Measurements from ENCODE around the gene OLFML1. TPM values are rescaled to one million over a fixed set of nuclear protein-coding genes. Genes with fewer than 3 reads are reported as not detected.

OLFML1 gene
- total RNA-seq, 6 experiments from 2014 or later: 2.2 to 5.5 (median 3.0) TPM

DNA sequence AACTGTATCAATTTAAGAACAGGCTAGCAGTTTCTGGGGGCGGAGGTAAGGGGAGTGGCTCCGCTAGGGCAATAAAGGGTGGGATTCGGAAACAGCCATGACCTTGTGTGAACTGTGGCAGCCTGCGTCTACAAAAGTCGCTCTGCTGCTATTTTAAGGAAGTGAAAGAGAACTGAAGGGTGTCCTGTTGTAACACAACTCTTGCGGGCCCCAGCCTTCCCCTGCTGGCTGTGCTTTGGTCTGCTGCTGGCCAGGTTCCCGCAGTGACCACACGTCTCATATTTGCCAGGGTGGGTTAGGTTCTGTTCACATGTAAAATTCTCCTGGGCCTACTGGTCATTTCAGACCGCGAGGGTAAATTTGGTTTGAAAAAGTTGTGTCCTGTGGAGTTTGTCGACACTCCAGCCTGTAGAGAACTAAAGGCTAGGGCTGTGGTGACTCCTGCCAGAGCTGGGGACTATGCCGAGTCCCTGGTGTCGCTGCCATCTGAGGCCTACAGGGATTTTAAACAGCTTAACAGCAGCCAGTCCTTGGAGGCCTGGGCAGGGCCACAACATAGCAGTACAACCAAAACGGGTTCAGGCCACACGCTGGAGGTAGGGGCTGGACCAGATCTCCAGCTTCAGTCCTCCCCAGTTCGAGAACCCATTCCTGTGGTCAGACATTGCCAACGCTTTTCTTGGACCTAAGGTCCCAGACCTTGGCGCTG lies 27.4 kb downstream of the OLFML1 start:
- intact Hi-C loops (cut with DNase I): loop anchor here in 1 of 2 donors (10.0 kb wide), 1 partner anchor 52 kb away; no protein-coding TSS in a partner anchor
- peak; percentile 1 to 31 (median 20) for ATAC-seq
- H3K27ac ChIP-seq: peak overlapping the region; percentile 80 to 92 (median 86)
- DNase-seq: peak; percentile 68 to 72 (median 72)
- no peaks in the 10 kb centered on the region for H3K27me3 ChIP-seq
- H3K4me3 ChIP-seq: peak overlapping the region; percentile 74 to 99 (median 92)
- H3K4me1 ChIP-seq: peaks cover 0 to 41% (median 18%) of the 10 kb centered on the region in 4 donors
- TF ChIP-seq, protein P1, sequence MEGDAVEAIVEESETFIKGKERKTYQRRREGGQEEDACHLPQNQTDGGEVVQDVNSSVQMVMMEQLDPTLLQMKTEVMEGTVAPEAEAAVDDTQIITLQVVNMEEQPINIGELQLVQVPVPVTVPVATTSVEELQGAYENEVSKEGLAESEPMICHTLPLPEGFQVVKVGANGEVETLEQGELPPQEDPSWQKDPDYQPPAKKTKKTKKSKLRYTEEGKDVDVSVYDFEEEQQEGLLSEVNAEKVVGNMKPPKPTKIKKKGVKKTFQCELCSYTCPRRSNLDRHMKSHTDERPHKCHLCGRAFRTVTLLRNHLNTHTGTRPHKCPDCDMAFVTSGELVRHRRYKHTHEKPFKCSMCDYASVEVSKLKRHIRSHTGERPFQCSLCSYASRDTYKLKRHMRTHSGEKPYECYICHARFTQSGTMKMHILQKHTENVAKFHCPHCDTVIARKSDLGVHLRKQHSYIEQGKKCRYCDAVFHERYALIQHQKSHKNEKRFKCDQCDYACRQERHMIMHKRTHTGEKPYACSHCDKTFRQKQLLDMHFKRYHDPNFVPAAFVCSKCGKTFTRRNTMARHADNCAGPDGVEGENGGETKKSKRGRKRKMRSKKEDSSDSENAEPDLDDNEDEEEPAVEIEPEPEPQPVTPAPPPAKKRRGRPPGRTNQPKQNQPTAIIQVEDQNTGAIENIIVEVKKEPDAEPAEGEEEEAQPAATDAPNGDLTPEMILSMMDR (IDR thresholded peaks at IDR 0.05): no peak
- TF ChIP-seq POLR2A (IDR thresholded peaks at IDR 0.05): peak; percentile 15
- no peaks in the 10 kb centered on the region for H3K9me3 ChIP-seq
- WGBS (ENCODE audit: insufficient coverage, low coverage, low lambda C conversion rate, missing lambda C conversion rate): 10% methylated on average over 12 of the region's 18 CpGs
- no peaks in the 10 kb centered on the region for H3K36me3 ChIP-seq

DNA sequence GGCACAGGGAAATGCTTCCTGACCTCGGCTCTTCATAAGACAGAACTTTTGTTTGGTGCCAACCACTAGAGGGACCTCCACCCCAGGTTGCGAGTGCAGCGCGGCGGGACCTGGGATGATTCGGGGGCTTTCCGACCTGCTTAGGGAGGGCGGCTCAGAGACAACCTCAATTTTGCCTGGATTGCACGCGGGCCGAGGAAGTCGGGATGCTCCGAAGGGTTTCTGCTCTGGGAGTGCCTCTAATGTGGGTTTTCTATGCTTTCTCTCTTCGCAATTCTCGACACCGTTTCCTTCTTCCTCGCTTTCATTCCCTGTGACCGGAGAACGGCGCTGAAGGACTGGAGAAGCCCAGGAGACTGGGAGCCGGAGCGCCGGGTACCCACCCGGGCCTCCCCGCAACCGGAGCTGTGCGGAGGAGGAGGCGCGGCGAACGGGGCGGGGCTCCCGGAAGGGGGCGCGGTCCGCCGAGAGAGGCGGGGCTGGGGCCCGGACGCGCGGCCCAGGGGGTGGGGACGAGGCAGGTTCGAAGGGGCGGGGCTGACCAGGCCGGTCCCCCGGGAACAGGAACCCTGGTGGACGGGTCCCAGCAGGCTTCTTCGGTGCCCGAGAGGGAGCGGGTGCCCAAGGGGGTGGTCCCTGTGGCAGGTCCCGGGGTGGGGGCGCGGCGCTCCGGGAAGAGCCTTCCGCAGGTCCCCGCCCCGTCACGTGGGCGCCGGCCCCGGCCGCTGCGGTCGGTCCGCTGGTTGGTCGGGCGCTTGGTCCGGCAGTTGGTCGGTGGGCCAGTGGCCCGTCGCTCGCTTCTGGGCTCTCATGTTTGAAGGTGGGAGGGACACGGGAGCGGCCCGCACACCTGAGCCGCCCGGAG lies 28.2 kb downstream of the OLFML1 start, which contains the start of gene PPFIBP2:
Gene PPFIBP2, plus strand, starts transcription at position 766 of the 865 bp plus-strand sequence. CDS start 35,477 bp downstream, outside the sequence.
- peak; percentile 92 for TF ChIP-seq POLR2A (IDR thresholded peaks at IDR 0.05)
- TF ChIP-seq, protein P1 (IDR thresholded peaks at IDR 0.05): peak; percentile 65 to 75 (median 70)
- H3K9me3 ChIP-seq: no peaks in the 10 kb centered on the region
- intact Hi-C loops (cut with DNase I): loop anchor here in 1 of 2 donors (10.0 kb wide), 1 partner anchor 51 kb away; no protein-coding TSS in a partner anchor
- peak within 1 kb of the TSS; percentile 74 to 99 (median 92) for H3K4me3 ChIP-seq
- DNase-seq (peak; percentile 95 to 98 (median 96)), ATAC-seq (peak; percentile 82 to 92 (median 86))
- H3K27ac ChIP-seq: peak within 1 kb of the TSS; percentile 80 to 92 (median 86)
- H3K4me1 ChIP-seq: peaks cover 0 to 41% (median 18%) of the 10 kb centered on the region in 4 donors
- WGBS (ENCODE audit: insufficient coverage, low coverage, low lambda C conversion rate, missing lambda C conversion rate): 0% methylated on average over 5 of the region's 79 CpGs
- H3K36me3 ChIP-seq: no peaks in the 10 kb centered on the region
- H3K27me3 ChIP-seq: no peaks in the 10 kb centered on the region

DNA sequence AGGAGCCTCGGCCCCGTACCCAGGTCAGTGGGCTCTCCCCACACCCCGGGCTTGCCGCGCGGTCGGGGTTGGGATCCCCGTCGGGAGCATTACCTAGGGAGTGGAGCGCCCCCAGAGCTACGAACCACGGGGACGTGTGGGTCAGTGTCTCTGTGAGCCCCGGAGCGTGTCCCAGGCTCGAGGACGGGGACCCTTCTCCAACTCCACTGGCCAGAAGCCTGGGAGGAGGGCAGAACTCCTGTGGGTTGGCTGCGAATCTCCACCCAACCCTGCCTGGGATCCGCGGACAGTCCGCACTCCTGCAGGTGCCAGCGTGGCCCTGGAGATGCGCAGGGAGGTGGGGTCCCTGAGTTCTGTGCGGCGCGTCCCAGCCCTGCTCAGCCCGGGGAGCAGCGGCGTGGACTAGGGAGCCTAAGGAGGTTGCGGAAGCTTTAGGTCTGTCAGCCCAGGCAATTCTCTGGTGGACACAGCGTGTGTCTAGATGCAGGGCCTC lies 28.8 kb downstream of the OLFML1 start:
- peak in 2 of 3 donors; percentile 62 to 66 for DNase-seq
- no peaks in the 10 kb centered on the region for H3K36me3 ChIP-seq
- H3K27ac ChIP-seq: peak overlapping the region; percentile 80 to 92 (median 86)

More for the DNA sequence above, 28.8 kb downstream of the OLFML1 start:
- 0% methylated on average over 5 of the region's 31 CpGs for WGBS (ENCODE audit: insufficient coverage, low coverage, low lambda C conversion rate, missing lambda C conversion rate)
- peak; percentile 29 for TF ChIP-seq POLR2A (IDR thresholded peaks at IDR 0.05)
- TF ChIP-seq, protein P1 (IDR thresholded peaks at IDR 0.05): no peak
- Histone ChIP-seq H3K4me3 (peak overlapping the region; percentile 74 to 99 (median 92)), H3K4me1 (peaks cover 0 to 41% (median 18%) of the 10 kb centered on the region in 4 donors), H3K9me3 (no peaks in the 10 kb centered on the region), H3K27me3 (no peaks in the 10 kb centered on the region)
- intact Hi-C loops (cut with DNase I): loop anchor here in 1 of 2 donors (10.0 kb wide), 1 partner anchor 51 kb away; no protein-coding TSS in a partner anchor
- peak; percentile 22 to 45 (median 31) for ATAC-seq

All from right lobe of liver (tissue), 6 donors.